Kidney (tissue), 14 donors: ENCODE data around the gene ZBTB7A. TPM values are rescaled to one million over a fixed set of nuclear protein-coding genes. Genes with fewer than 3 reads are reported as not detected.
A peak's percentile ranks its signal among the peaks of the same experiment; 100 is the strongest.

Experiments used
- DNase-seq, 5 donors: peaks; one replicate each; pipeline ENCODE4 v3.0.0-alpha.2; 2013 to 2020
- FAIRE-seq: peaks from 2 replicates; lab custom pipeline; 2012; peaks lifted over from hg19 to GRCh38; lab: Jason Lieb, UNC
- H3K27ac ChIP-seq, 2 donors: one replicate each; pipeline ENCODE4 v1.7.0; 2013; ENCODE audit warnings: low read depth in 2 of 2, low read length in 2 of 2, inconsistent platforms in 1 of 2
- H3K27me3 ChIP-seq: one replicate; pipeline ENCODE4 v1.7.1; 2013; ENCODE audit warnings: low read length, inconsistent platforms; ENCODE audit not compliant: control insufficient read depth, insufficient read depth
- H3K36me3 ChIP-seq, 3 donors: one replicate each; pipeline versions ENCODE4 v1.7.0 to v1.7.1; 2013; ENCODE audit warnings: low read length in 3 of 3, control low read depth in 1 of 3, inconsistent platforms in 1 of 3; ENCODE audit not compliant: insufficient read depth in 3 of 3, control insufficient read depth in 2 of 3
- H3K4me1 ChIP-seq, 3 donors: one replicate each; pipeline versions ENCODE4 v1.7.0 to v1.7.1; 2013; ENCODE audit warnings: low read length in 3 of 3, inconsistent platforms in 1 of 3, low read depth in 1 of 3; ENCODE audit not compliant: control insufficient read depth in 2 of 3, insufficient read depth in 2 of 3
- H3K4me3 ChIP-seq, 3 donors: one replicate each; pipeline versions ENCODE4 v1.7.0 to v1.8.1; 2013; ENCODE audit warnings: low read length in 3 of 3, control low read depth in 1 of 3, inconsistent platforms in 1 of 3
- H3K9ac ChIP-seq, 3 donors: one replicate each; pipeline versions ENCODE4 v1.7.0 to v1.7.1; 2013; ENCODE audit warnings: low read length in 3 of 3, control low read depth in 1 of 3, inconsistent platforms in 1 of 3
- H3K9me3 ChIP-seq, 3 donors: one replicate each; pipeline versions ENCODE4 v1.7.0 to v1.7.1; 2013; ENCODE audit warnings: low read length in 3 of 3, control low read depth in 1 of 3, inconsistent platforms in 1 of 3; ENCODE audit not compliant: control insufficient read depth in 2 of 3, insufficient read depth in 1 of 3
- CTCF ChIP-seq: IDR thresholded peaks from 3 replicates; pipeline ENCODE4 v1.5.1; 2012; ENCODE audit warnings: mild to moderate bottlenecking, moderate library complexity, borderline replicate concordance; ENCODE audit not compliant: insufficient read depth; ENCODE audit errors: extremely low read depth
- intact Hi-C: fragments of 100-400 bp; cut with DNase I; formaldehyde crosslinking; loops from one replicate; pipeline ENCODE4 v1.11.1; 2022
- polyA plus RNA-seq: library from polyadenylated mRNA; stranded (reverse); fragments of 350-450 nt; fragmentation: Illumina TruSeq; extraction: RNeasy Lipid Tissue Mini Kit (QIAGEN cat#74804); gene quantifications from one replicate; pipeline ENCODE4 v1.2.3, GENCODE V29; 2014; ENCODE audit warnings: low read depth, low replicate concordance; ENCODE audit not compliant: insufficient read depth
- total RNA-seq: library from RNA; stranded (reverse); fragmentation: NEBNext Ultra II Directional; extraction: Animal tissue kit (Norgen Biotek cat#: 25700); gene quantifications from one replicate; pipeline ENCODE4 v1.2.1, GENCODE V29; 2021
- donor health status: control.
- donor health status: control.
- donor health status: control.
- donor health status: control.
- donor health status: control.
- donor health status: DM: yes; HTN: yes; CAD: no.
- donor health status: Normal renal cell carcinoma (clear cell type).

ZBTB7A gene
- total and polyA plus RNA-seq, 2 donors from 2014 or later = 8.9 to 53.2 TPM

DNA sequence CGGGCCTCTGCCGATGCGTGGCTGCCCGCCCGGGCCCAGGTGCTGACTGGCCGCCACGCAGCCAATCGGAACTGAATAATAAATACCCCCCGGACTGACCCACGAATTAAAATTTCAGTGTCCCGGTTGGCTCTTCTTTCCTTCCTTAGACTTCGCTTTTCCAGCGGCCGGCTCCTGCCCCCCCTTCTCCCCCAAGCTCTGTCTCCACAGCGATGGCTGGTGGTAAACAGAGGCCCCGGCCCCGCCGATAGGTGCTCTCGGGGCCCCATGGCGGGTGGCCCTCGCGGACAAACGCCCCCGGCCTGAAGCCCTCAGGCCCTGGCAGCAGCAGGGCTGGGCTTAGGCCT, 2.6 kb downstream of the ZBTB7A start:
- peak overlapping the region; percentile 6 to 69 (median 64) for H3K4me3 ChIP-seq
- intact Hi-C loops = no loop called here
- no peaks in the 10 kb centered on the region for H3K27me3 ChIP-seq
- TF ChIP-seq CTCF = no peak
- H3K9me3 ChIP-seq = no peaks in the 10 kb centered on the region
- FAIRE-seq (no peak), DNase-seq (peak in 2 of 5 donors; percentile 53 to 61)
- H3K36me3 ChIP-seq = no peaks in the 10 kb centered on the region
- H3K4me1 ChIP-seq = peaks cover 0 to 40% (median 27%) of the 10 kb centered on the region in 3 donors
- H3K9ac ChIP-seq = peak overlapping the region in 2 of 3 donors; percentile 69 to 77
- peak overlapping the region; percentile 95 to 96 for H3K27ac ChIP-seq

- no peak for FAIRE-seq
Observed at GRCh38 chr19:4063369-4064148, 3.1 kb downstream of the ZBTB7A start.

DNA sequence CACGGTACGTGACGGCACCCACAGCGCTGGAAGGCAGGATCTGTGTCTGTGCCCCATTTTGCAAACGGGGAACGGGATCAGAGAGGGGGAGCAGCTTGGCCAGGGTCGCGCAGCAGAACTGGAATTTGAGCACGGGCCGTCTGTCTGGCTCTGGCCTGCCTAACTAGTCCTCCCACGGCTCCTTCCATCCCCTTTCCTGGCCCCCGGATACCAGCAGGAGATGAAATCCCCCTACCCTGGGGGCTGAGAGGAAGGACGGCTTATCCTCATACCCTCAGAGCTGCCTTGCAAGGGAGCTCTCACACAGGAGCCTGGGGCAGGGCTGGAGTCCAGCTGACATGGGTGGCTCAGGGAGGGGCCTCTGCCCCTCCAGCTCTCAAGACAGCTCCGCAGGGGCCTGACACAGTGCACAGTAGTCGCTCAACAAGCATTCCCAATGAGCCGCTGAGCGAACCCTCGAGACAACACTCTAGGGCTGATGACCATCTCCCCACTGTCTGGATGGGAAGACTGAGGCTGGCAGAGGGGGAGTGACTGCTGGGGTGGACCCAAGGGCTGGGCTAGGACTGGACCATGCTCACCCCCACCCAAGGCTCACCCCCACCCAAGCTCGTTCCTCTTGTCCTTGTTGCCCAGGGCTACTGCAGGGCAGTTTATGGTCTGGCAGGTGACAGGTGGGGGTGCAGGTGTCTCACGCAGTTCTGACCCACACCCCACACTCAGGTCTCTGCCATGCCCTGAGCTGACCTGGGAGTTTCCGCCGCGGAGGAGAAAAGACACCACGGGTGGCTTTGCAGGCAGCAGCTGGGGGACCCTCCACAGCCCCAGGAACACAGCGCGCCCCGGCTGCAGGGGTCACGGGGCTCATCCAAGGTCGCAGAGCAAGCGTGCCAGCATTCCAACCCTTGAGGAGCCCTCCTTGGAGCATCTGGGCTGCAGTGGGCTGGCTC, 4.0 kb downstream of the ZBTB7A start:
- H3K27me3 ChIP-seq = no peaks in the 10 kb centered on the region
- peak overlapping the region; percentile 95 to 96 for H3K27ac ChIP-seq
- peak in 2 of 5 donors; percentile 55 to 76 for DNase-seq
- H3K4me1 ChIP-seq = peaks cover 0 to 47% (median 22%) of the 10 kb centered on the region in 3 donors
- H3K9ac ChIP-seq = peak overlapping the region in 1 of 3 donors; percentile 77
- FAIRE-seq = no peak
- TF ChIP-seq CTCF = no peak
- peak overlapping the region in 1 of 3 donors; percentile 69 for H3K4me3 ChIP-seq
- no peaks in the 10 kb centered on the region for H3K9me3 ChIP-seq
- intact Hi-C loops = no loop called here
- H3K36me3 ChIP-seq = no peaks in the 10 kb centered on the region

More at GRCh38 chr19:4063369-4064148, 3.1 kb downstream of the ZBTB7A start:
- peak in 2 of 5 donors; percentile 68 to 80 for DNase-seq
- intact Hi-C loops = no loop called here
- Histone ChIP-seq H3K27me3 (no peaks in the 10 kb centered on the region), H3K9me3 (no peaks in the 10 kb centered on the region), H3K4me1 (peaks cover 0 to 45% (median 27%) of the 10 kb centered on the region in 3 donors), H3K9ac (peak overlapping the region in 2 of 3 donors; percentile 69 to 77), H3K36me3 (no peaks in the 10 kb centered on the region), H3K27ac (peak overlapping the region; percentile 95 to 96), H3K4me3 (peak overlapping the region in 2 of 3 donors; percentile 64 to 69)
- TF ChIP-seq CTCF = no peak
